Type B pancreatic cell (in vitro differentiated cells): ENCODE data around the gene ARHGEF12. TPM values are rescaled to one million over a fixed set of nuclear protein-coding genes. Genes with fewer than 3 reads are reported as not detected.

Source experiments
- DNase-seq: peaks from one replicate; pipeline ENCODE4 v3.0.0; 2021; ENCODE audit warnings: mixed read lengths; ENCODE audit not compliant: unreplicated experiment; ENCODE audit errors: extremely low spot score
- H3K27ac Mint-ChIP-seq: 2 replicates; pipeline ENCODE4 v1.8.0; 2021; ENCODE audit warnings: mild to moderate bottlenecking, mixed read lengths
- H3K27me3 Mint-ChIP-seq: 2 replicates; pipeline ENCODE4 v1.8.0; 2021; ENCODE audit warnings: mixed read lengths
- H3K36me3 Mint-ChIP-seq: 2 replicates; pipeline ENCODE4 v1.8.0; 2021; ENCODE audit warnings: mixed read lengths
- H3K4me1 Mint-ChIP-seq: one replicate; pipeline ENCODE4 v1.8.0; 2021; ENCODE audit warnings: mixed read lengths; ENCODE audit not compliant: unreplicated experiment
- H3K4me3 Mint-ChIP-seq: 2 replicates; pipeline ENCODE4 v1.8.0; 2021; ENCODE audit warnings: mild to moderate bottlenecking, mixed read lengths
- H3K9me3 Mint-ChIP-seq: 2 replicates; pipeline ENCODE4 v1.8.0; 2021; ENCODE audit warnings: mixed read lengths
- CTCF ChIP-seq: fragments of 200-600 bp; sonication (generic); conservative IDR thresholded peaks from 2 replicates; pipeline ENCODE4 v1.5.0; 2021; ENCODE audit warnings: antibody characterized with exemption, mild to moderate bottlenecking
- total RNA-seq: library from RNA; stranded (reverse); gene quantifications from 2 replicates; pipeline ENCODE4 v1.2.1, GENCODE V29; 2021; ENCODE audit warnings: low replicate concordance

Gene ARHGEF12
- total RNA-seq, 1 donor from 2014 or later: 73.8 TPM

DNA sequence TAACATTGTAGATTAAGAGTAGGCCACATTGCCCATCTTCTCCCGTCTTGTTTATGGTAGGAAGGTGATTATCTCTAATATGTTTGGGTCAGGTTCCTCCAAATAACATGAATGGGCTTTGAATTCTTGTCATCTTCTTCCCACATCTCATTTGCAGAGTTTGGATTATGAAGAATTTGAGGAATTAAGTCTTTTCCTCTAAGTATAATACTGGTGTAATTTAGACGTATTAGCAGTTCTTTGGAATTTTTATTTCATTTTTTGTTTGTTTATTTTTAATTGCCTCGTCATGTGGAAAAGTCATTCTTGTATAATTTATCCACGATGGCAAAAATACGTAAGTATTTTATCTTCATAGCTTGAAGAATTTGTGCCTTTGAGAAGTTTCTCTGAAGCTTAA lies 73.4 kb downstream of the ARHGEF12 start:
- no peak overlapping the region for H3K4me3 Mint-ChIP-seq
- no peak for TF ChIP-seq CTCF
- H3K27ac Mint-ChIP-seq: no peak overlapping the region
- peaks cover 11% of the 10 kb centered on the region for H3K36me3 Mint-ChIP-seq
- no peak for DNase-seq
- H3K4me1 Mint-ChIP-seq: peaks cover under 1% of the 10 kb centered on the region
- H3K9me3 Mint-ChIP-seq: no peaks in the 10 kb centered on the region
- H3K27me3 Mint-ChIP-seq: no peaks in the 10 kb centered on the region

DNA sequence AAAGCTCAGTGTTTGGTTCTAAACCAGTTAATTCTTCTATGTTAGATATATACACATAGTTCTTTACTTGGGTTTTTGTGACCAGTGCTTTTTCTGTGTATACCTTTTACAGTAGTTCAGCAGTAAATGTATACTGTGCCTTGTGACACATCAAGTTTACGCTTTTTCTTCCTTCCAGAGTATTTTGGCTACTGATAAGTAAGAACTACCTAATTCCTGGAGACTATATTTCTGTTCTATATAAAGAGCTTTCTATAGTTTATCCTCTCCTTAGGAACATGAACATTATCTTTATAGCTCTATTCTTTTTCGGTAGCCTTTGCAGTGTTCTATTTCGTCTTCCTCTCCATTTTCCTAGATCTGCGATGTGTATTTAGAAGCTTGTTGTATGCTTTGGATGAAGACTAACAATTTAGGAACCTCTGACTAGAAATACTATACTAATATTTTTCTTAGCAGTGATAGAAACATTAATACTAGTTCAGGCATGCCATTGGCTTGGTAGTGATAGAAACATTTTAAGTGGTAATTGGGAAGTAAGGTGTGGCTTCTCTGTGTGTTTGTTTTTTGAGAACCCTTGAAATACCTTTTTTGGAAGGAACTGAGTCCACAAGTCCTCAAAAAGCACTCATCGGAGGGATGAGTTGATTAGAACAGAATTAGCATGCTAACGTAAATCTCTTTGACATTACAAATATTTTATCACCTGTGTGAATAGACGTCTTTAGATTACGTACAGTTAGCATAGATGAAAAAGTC lies 74.6 kb downstream of the ARHGEF12 start:
- no peak overlapping the region for H3K27ac Mint-ChIP-seq

GRCh38 chr11:120413480-120413879 lies 77.3 kb downstream of the ARHGEF12 start:
- H3K4me3 Mint-ChIP-seq: no peak overlapping the region
- TF ChIP-seq CTCF: no peak
- no peak for DNase-seq
- no peaks in the 10 kb centered on the region for H3K4me1 Mint-ChIP-seq
- H3K36me3 Mint-ChIP-seq: peaks cover 16% of the 10 kb centered on the region
- H3K27me3 Mint-ChIP-seq: no peaks in the 10 kb centered on the region
- no peak overlapping the region for H3K27ac Mint-ChIP-seq
- no peaks in the 10 kb centered on the region for H3K9me3 Mint-ChIP-seq

More for the DNA sequence above, 74.6 kb downstream of the ARHGEF12 start:
- H3K27me3 Mint-ChIP-seq: no peaks in the 10 kb centered on the region
- peaks cover 11% of the 10 kb centered on the region for H3K36me3 Mint-ChIP-seq
- H3K4me3 Mint-ChIP-seq: no peak overlapping the region
- no peak for DNase-seq
- H3K9me3 Mint-ChIP-seq: no peaks in the 10 kb centered on the region
- TF ChIP-seq CTCF: no peak
- H3K4me1 Mint-ChIP-seq: no peaks in the 10 kb centered on the region

DNA sequence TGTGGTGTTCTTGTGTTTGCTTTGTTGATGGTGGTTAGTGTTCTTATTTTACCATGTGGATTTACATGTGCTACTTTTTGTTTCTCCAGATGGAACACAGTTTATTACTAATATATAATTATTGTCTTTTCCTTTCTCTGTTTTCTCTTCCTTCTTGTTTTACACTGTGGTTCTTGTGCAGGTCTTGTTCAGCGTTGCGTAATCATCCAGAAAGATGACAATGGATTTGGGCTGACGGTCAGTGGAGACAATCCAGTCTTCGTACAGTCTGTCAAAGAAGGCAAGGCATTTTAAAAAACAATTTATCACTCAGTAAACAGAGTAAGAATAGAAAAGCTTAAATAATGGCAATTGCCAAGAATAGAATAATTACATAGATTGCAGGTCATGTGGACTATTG lies 84.4 kb downstream of the ARHGEF12 start:
- DNase-seq: no peak
- no peak overlapping the region for H3K4me3 Mint-ChIP-seq
- H3K36me3 Mint-ChIP-seq: peaks cover 18% of the 10 kb centered on the region
- H3K9me3 Mint-ChIP-seq: no peaks in the 10 kb centered on the region
- no peak for TF ChIP-seq CTCF
- no peaks in the 10 kb centered on the region for H3K27me3 Mint-ChIP-seq
- H3K27ac Mint-ChIP-seq: no peak overlapping the region
- no peaks in the 10 kb centered on the region for H3K4me1 Mint-ChIP-seq

DNA sequence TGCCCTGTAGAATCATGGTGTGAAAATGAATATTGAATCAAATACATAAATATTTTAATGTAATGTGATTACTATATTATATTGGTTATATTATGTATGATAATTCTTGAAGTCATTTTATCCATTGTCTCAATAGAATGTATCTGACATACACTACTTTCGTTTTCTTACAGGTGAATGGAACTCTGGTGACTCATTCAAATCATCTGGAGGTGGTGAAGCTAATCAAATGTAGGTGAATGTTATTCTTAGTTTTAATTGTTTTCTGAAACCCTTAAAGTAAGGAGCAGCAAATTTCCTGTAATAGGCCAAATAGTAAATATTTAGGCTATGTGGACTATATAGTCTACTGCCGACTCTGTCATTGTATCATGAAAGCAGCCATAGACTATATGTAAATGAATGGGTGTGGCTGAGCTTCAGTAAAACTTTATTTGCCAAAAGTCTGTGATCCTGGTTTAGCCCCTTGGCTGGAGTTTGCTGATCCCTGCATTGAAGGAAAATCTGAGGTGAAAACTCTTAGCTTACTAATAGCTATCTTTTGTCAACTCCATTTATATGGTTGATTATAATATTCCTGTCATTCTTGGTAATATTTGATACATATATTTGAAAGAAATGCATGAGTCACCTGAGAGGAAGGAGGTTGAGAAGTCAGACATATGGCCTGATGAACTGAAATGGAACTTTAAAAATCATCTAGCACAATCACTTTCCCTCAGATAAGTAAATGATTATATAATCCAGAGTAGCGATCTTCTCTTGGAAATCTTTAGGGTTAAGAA lies 88.2 kb downstream of the ARHGEF12 start:
- Mint-ChIP-seq H3K27me3 (no peaks in the 10 kb centered on the region), H3K36me3 (peaks cover 9% of the 10 kb centered on the region), H3K4me3 (no peak overlapping the region), H3K4me1 (no peaks in the 10 kb centered on the region), H3K9me3 (no peaks in the 10 kb centered on the region), H3K27ac (no peak overlapping the region)
- DNase-seq: no peak
- no peak for TF ChIP-seq CTCF
